ENCODE measurements around the gene PLXDC2. TPM values are rescaled to one million over a fixed set of nuclear protein-coding genes. Genes with fewer than 3 reads are reported as not detected.
"Not testable (repeated sequence)": the region's sequence is repeated elsewhere in the genome, so short reads cannot be mapped to it uniquely, and the experiment has no call there.

PLXDC2 gene
- total and polyA plus RNA-seq, 10 of the 15 experiments (the other 5 are each of a cell fraction or from before 2014, with no cell fraction given), result 0.05 to 1.8 (median 0.14) TPM; not detected in 2

- H3K9ac ChIP-seq (ENCODE audit: control insufficient read depth, insufficient read depth, low read length), result no peak overlapping the region
- ChIA-PET SMC1A (ENCODE audit: uncharacterized antibody, unreplicated experiment) (interaction anchor here (1.4 to 1.7 kb wide), 2 partner anchors 11 to 15 kb away, joined by 4 to 5 read pairs; no protein-coding TSS in a partner anchor), CTCF (interaction anchor here (0.5 to 1.1 kb wide), 3 partner anchors 15 to 224 kb away, joined by 3 to 4 read pairs (median 3); no protein-coding TSS in a partner anchor), POLR2A (no interaction called here), RAD21 (ENCODE audit: unreplicated experiment) (interaction anchor here (1.3 kb wide), 1 partner anchor 17 kb away, joined by 3 read pairs; no protein-coding TSS in a partner anchor)
- no peak for FAIRE-seq
- in situ Hi-C loops (cut with MboI), result no loop called here
- ATAC-seq, result no peak
- no peaks in the 10 kb centered on the region for H3K4me1 ChIP-seq (ENCODE audit: control insufficient read depth, insufficient read depth, low read length)
- WGBS (ENCODE audit: insufficient coverage, insufficient replicate concordance, low lambda C conversion rate, missing lambda C conversion rate), result 12% methylated on average over 7 of the region's 7 CpGs
- intact Hi-C loops (cut with micrococcal nuclease; ENCODE audit: unreplicated experiment), result no loop called here
- H3K27me3 ChIP-seq (replicated peaks in 1 of 2; ENCODE audit: control insufficient read depth in 2 of 2, insufficient read depth in 2 of 2, low read length in 1 of 2), result no peaks in the 10 kb centered on the region
- TF ChIP-seq MYC (IDR thresholded peaks at IDR 0.05; ENCODE audit: insufficient read depth, insufficient read length, insufficient replicate concordance, low read length, severe bottlenecking), result no peak
- TF ChIP-seq BRCA1 (IDR thresholded peaks at IDR 0.05; ENCODE audit: low read depth, low read length), result no peak
- TF ChIP-seq FOXK2 (IDR thresholded peaks at IDR 0.05), result no peak
- no peak for TF ChIP-seq PAX8 (IDR thresholded peaks at IDR 0.05)
- TF ChIP-seq ZBED1 (IDR thresholded peaks at IDR 0.05; ENCODE audit: borderline replicate concordance), result no peak
- TF ChIP-seq RELA (IDR thresholded peaks at IDR 0.05; ENCODE audit: borderline replicate concordance, partially characterized antibody), result no peak
- TF ChIP-seq ZNF24 (IDR thresholded peaks at IDR 0.05), result no peak
- no peak for TF ChIP-seq SPI1 (IDR thresholded peaks at IDR 0.05; ENCODE audit: borderline replicate concordance, insufficient read depth, low read depth, low read length)
- no peak for TF ChIP-seq STAT1 (conservative IDR thresholded peaks at IDR 0.05)
- TF ChIP-seq PML (IDR thresholded peaks at IDR 0.05; ENCODE audit: low read length), result no peak
- BruUV-seq (replicated peaks), result no TSS peak
- no peak overlapping the region for H3K4me2 ChIP-seq (ENCODE audit: control insufficient read depth, insufficient read depth)
- H2AFZ ChIP-seq (ENCODE audit: control insufficient read depth, low read depth, low read length), result no peak overlapping the region
- H3K36me3 ChIP-seq (ENCODE audit: control insufficient read depth in 2 of 2, insufficient read depth in 2 of 2, low read length in 1 of 2), result no peaks in the 10 kb centered on the region
- no peaks in the 10 kb centered on the region for H3K79me2 ChIP-seq (ENCODE audit: control insufficient read depth, insufficient read depth, low read length)
- no peak overlapping the region for H3K27ac ChIP-seq (ENCODE audit: control insufficient read depth, insufficient read depth)
- H3K4me3 ChIP-seq, result no peak overlapping the region
- DNase-seq (ENCODE audit: low read depth, low spot score), result no peak
- no peaks in the 10 kb centered on the region for H4K20me1 ChIP-seq (ENCODE audit: control insufficient read depth, insufficient read depth)
- H3K9me3 ChIP-seq (replicated peaks; ENCODE audit: control insufficient read depth, insufficient read depth, low read length), result no peaks in the 10 kb centered on the region
These were observed 48.4 kb upstream of the PLXDC2 start for GRCh38 chr10:19767876-19768275.

DNA sequence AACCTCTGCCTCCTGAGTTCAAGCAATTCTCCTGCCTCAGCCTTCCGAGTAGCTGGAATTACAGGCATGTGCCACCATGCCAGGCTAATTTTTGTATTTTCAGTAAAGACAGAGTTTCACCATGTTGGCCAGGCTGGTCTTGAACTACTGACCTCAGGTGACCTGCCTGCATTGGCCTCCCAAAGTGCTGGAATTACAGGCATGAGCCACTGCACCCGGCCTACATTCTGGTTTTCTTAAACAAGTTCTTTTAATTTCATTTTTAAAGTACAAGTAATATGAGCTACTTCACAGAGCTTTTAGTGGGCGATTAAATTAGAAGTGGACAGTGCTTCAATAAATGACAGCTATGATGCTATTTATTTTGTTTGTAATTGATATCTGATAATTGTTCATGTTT lies 46.4 kb upstream of the PLXDC2 start:
- H3K9me3 ChIP-seq (replicated peaks; ENCODE audit: control insufficient read depth, insufficient read depth, low read length); CTCF ChIA-PET; H3K4me1 ChIP-seq (ENCODE audit: control insufficient read depth, insufficient read depth, low read length); H3K9ac ChIP-seq (ENCODE audit: control insufficient read depth, insufficient read depth, low read length); ATAC-seq; H3K4me2 ChIP-seq (ENCODE audit: control insufficient read depth, insufficient read depth); H3K27me3 ChIP-seq (replicated peaks in 1 of 2; ENCODE audit: control insufficient read depth in 2 of 2, insufficient read depth in 2 of 2, low read length in 1 of 2); BruUV-seq (replicated peaks); POLR2A ChIA-PET; H3K36me3 ChIP-seq (ENCODE audit: control insufficient read depth in 2 of 2, insufficient read depth in 2 of 2, low read length in 1 of 2); intact Hi-C loops (cut with micrococcal nuclease; ENCODE audit: unreplicated experiment); H4K20me1 ChIP-seq (ENCODE audit: control insufficient read depth, insufficient read depth); H3K4me3 ChIP-seq; H3K79me2 ChIP-seq (ENCODE audit: control insufficient read depth, insufficient read depth, low read length); in situ Hi-C loops (cut with MboI); H3K27ac ChIP-seq (ENCODE audit: control insufficient read depth, insufficient read depth); H2AFZ ChIP-seq (ENCODE audit: control insufficient read depth, low read depth, low read length); SMC1A ChIA-PET (ENCODE audit: uncharacterized antibody, unreplicated experiment); DNase-seq (ENCODE audit: low read depth, low spot score); FAIRE-seq; RAD21 ChIA-PET (ENCODE audit: unreplicated experiment): not testable (repeated sequence)
- 27% methylated on average over 3 of the region's 3 CpGs for WGBS (ENCODE audit: insufficient coverage, insufficient replicate concordance, low lambda C conversion rate, missing lambda C conversion rate)
